Activated T-cell treated with anti-CD3 and anti-CD28 coated beads, Interleukin-2, amount 50 U/mL, for 24 hours (primary cell): ENCODE results near the gene SLC44A5.
"Not testable (repeated sequence)": the region's sequence is repeated elsewhere in the genome, so short reads cannot be mapped to it uniquely, and the experiment has no call there.

Experiments
- DNase-seq: peaks from one replicate; pipeline ENCODE4 v3.0.0-alpha.2; 2020
- H3K27ac Mint-ChIP-seq: 2 replicates; pipeline ENCODE4 v1.8.0; 2020; ENCODE audit warnings: mild to moderate bottlenecking, mixed read lengths
- H3K27me3 Mint-ChIP-seq: 2 replicates; pipeline ENCODE4 v1.8.0; 2020; ENCODE audit warnings: mixed read lengths
- H3K36me3 Mint-ChIP-seq: 2 replicates; pipeline ENCODE4 v1.8.0; 2020; ENCODE audit warnings: low read depth, mixed read lengths
- H3K4me1 Mint-ChIP-seq: 2 replicates; pipeline ENCODE4 v1.8.0; 2020; ENCODE audit warnings: low read depth, mixed read lengths
- H3K4me3 Mint-ChIP-seq: 2 replicates; pipeline ENCODE4 v1.8.0; 2020; ENCODE audit warnings: mild to moderate bottlenecking, moderate library complexity, mixed read lengths
- H3K9me3 Mint-ChIP-seq: 2 replicates; pipeline ENCODE4 v1.8.0; 2020; ENCODE audit warnings: mixed read lengths

The SLC44A5 gene

DNA sequence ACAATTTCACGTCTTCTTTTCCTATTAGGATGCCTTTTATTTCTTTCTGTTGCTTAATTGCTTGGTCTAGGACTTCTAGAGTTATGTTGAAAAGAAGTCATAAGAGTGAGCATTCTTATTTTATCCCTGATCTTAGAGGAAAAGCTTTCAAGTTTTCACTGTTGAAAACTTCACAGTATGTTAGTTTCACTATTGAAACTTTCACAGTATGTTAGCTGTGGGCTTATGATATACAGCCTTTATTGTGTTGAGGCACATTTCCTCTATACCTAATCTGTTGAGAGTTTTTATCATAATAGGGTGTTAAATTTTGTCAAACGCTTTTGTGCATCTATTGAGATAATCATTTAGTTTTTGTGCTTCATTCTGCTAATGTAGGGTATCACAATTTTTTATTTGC is 249.7 kb downstream of the SLC44A5 start:
- Mint-ChIP-seq H3K27me3 (no peaks in the 10 kb centered on the region), H3K4me3 (no peak overlapping the region), H3K36me3 (no peaks in the 10 kb centered on the region), H3K27ac (no peak overlapping the region), H3K9me3 (peaks cover 5% of the 10 kb centered on the region), H3K4me1 (no peaks in the 10 kb centered on the region)
- DNase-seq, result no peak

DNA sequence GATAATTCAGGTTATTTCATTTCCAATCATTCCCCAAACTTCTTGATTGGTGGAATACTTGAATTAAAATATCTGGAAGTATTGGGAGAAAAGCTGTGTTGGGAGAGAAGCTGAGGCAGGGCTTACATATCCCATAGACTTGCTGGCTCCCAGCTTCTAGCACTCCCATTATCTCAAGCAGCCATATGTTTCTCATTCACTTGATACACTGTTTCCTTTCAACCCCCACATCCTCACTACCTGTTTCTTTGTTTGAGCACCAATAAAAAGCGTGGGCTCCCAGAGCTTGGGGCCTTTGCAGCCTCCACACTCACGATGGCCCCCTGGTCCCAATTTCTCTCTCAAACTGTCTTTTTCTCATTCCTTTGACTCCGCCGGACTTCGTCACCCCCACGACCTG is 256.6 kb downstream of the SLC44A5 start:
- H3K4me3 Mint-ChIP-seq, H3K4me1 Mint-ChIP-seq, DNase-seq, H3K36me3 Mint-ChIP-seq, H3K9me3 Mint-ChIP-seq, H3K27me3 Mint-ChIP-seq, H3K27ac Mint-ChIP-seq: not testable (repeated sequence)

DNA sequence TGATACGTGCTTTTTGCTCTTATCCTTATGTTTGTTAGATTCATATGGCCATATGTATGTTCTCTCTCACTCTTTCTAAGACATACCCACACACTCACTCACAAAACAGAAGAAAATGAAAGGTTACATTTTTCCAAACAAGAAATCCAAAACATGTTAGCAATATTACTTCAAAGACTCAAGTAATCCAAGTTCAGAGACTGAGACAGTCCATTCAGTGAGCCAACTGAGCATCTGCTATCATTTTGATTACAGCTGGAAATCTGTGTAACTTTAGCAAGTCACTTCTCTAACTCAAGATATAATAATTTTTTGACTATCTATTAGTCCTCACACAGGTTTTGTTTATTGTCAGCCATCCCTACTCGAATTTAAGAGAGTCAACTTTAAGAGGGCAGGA is 257.9 kb downstream of the SLC44A5 start:
- Mint-ChIP-seq H3K9me3 (no peaks in the 10 kb centered on the region), H3K4me1 (no peaks in the 10 kb centered on the region), H3K27me3 (no peaks in the 10 kb centered on the region), H3K36me3 (no peaks in the 10 kb centered on the region), H3K27ac (no peak overlapping the region), H3K4me3 (no peak overlapping the region)
- DNase-seq, result no peak

DNA sequence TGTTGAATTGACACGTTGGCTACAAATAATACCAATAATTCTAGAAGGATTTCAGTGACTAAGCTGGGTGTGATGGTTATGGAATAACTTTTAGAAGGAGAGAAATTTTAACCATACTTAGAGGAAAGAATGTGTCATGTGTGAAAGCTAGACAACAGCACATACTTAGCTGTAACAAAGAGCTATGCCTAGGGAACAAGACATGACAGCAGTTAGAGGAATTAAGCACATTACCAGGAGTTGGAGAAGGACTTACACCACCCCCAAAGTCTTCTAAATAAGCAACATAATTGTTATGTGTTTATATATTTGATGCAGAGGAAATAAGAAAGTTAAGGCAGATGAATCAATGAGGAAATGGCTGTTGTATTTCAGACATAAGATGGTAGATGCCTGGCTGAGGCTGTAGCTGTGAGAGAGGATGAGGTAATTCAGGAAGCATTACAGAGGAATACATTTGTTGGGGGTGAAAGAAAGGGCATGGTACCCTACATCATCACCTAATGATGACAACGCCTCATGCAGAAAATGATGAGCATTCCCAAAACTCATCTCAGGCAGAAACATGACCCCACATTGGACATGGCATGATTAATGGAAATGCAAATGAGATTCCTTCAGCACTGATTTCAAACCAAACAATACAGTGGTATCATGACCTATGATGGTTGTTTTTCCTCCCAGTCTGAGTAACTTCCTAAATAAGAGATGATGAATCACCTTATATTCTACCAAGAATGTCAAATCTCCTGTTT is 265.2 kb downstream of the SLC44A5 start:
- Mint-ChIP-seq H3K27me3 (no peaks in the 10 kb centered on the region), H3K4me3 (no peak overlapping the region), H3K4me1 (no peaks in the 10 kb centered on the region), H3K36me3 (no peaks in the 10 kb centered on the region), H3K27ac (no peak overlapping the region), H3K9me3 (no peaks in the 10 kb centered on the region)
- no peak for DNase-seq

DNA sequence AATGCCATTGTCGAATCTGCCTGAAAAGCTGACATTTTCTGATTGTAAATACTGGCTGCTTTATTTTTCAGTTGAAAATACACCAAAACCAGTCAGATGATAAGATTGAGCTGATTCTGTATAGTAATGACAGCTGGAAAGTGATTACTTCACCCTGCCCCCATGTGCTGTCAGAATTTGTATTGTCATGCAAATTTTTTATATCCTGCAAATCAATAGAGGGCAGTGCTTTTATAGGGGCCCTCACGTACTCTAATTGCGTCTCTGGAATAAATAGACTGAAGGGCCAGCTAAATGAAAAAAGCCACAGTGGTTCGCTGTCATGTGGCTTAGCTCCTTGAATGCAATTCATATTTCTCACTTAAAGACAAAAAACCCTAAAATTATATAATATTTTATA is 268.1 kb downstream of the SLC44A5 start:
- Mint-ChIP-seq H3K4me1 (no peaks in the 10 kb centered on the region), H3K4me3 (no peak overlapping the region), H3K36me3 (no peaks in the 10 kb centered on the region), H3K27ac (no peak overlapping the region), H3K9me3 (no peaks in the 10 kb centered on the region), H3K27me3 (no peaks in the 10 kb centered on the region)
- DNase-seq, result no peak

DNA sequence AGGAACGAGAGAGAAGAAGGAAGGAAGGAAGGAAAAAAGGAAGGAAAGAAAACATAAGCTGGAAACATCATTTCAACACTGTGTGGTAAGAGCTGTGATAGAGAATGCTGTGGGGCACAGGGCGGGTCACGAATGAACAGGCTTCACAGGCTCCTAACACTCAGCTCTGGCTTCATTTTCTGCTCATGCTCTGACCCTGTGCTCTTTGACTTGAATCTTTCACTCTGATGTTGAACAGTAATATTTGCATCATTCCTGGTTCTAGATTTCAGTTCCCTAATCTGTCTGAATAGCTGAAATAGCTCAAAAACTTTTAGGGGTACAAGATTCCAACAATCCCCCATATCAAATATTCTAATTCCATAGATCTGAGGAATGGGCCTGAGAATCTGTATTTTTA is 269.4 kb downstream of the SLC44A5 start:
- no peak for DNase-seq
- Mint-ChIP-seq H3K36me3 (no peaks in the 10 kb centered on the region), H3K9me3 (no peaks in the 10 kb centered on the region), H3K4me3 (no peak overlapping the region), H3K27ac (no peak overlapping the region), H3K27me3 (no peaks in the 10 kb centered on the region), H3K4me1 (no peaks in the 10 kb centered on the region)

DNA sequence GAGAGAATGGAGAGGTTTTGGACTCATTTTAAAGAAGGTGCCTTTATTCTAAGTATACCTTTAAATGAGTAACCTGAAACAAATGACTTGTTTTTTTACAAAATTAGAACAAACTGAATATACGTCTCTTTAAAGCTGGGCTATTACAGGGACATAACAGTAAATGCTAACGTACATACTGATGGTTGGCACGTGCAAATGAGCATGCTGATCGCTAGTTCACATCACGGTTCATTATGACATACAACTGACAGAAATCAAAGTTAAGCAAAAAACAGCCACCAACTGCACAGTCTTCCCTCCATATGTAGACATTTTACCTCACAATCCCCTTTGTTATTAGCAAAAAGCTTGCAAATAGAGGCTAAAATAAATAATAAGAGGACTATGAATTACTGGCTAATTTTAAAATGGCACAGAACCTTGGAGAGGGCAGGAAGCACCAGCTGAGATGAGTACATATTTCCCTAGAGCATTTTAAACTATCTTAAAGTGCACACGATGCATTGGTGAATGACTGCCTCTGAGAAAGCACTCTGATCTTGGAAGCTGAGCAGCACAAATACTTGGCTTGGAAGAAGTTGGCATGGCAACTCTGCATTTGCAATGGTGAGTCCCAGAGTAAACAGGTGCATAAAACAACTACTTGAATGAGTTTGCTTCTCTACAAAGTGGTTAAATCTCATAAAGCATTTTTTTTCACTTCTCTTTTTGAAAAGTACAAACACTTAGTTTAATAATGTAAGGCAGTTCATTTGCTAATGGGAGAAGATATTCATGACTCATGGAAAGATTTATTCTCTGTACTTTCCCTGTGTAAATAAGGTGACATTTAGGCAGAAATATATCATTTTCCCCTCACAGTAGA is 272.1 kb downstream of the SLC44A5 start:
- H3K36me3 Mint-ChIP-seq, result no peaks in the 10 kb centered on the region
- H3K27ac Mint-ChIP-seq, result no peak overlapping the region
- no peaks in the 10 kb centered on the region for H3K27me3 Mint-ChIP-seq
- H3K9me3 Mint-ChIP-seq, result no peaks in the 10 kb centered on the region
- no peak overlapping the region for H3K4me3 Mint-ChIP-seq
- no peak for DNase-seq
- H3K4me1 Mint-ChIP-seq, result no peaks in the 10 kb centered on the region

DNA sequence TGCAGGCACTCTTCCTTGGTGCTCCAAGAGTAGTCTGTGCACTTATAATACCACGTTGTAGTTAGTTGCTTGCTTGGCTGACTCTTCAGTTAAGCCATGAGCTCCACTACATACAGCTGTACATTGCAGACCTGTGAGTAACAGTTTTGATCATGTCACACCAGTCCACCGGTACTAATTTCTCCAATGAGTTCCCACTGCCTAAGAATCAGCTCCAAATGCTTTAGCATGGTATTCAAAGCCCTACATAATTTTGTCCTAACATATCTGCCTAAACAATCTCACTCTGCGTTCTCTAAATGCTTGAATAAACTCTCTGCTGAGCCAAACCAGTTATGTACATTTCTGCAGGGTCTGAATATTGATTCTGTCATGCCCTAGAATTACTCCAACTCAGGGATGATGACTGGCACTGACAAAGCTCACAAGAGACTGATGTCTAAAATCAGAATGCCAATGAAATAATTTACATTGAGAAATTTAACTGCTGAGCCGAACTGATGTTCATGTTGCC is 276.0 kb downstream of the SLC44A5 start:
- no peak for DNase-seq
- Mint-ChIP-seq H3K4me1 (no peaks in the 10 kb centered on the region), H3K27ac (no peak overlapping the region), H3K36me3 (no peaks in the 10 kb centered on the region), H3K4me3 (no peak overlapping the region), H3K27me3 (no peaks in the 10 kb centered on the region), H3K9me3 (no peaks in the 10 kb centered on the region)

DNA sequence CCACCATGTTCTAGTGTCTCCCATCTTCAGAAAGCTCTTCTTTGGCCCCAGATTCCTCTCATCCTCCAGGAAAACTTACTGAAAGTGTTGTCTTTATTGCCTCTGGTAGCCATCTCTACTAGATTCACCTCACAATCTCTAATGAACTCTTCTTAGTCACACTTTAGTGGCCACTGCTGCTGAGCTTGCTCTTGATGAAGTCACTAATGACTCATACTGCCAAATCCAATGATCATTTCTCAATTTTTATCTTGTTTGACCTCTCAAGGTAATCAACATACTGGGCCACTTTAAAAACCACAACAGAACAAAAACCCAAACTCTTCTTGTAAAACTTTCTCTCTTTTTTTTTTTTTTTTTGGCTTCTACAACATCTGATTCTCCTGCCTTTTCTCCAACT is 280.3 kb downstream of the SLC44A5 start:
- no peak for DNase-seq
- Mint-ChIP-seq H3K36me3 (no peaks in the 10 kb centered on the region), H3K27me3 (no peaks in the 10 kb centered on the region), H3K4me3 (no peak overlapping the region), H3K27ac (no peak overlapping the region), H3K4me1 (no peaks in the 10 kb centered on the region), H3K9me3 (no peaks in the 10 kb centered on the region)

DNA sequence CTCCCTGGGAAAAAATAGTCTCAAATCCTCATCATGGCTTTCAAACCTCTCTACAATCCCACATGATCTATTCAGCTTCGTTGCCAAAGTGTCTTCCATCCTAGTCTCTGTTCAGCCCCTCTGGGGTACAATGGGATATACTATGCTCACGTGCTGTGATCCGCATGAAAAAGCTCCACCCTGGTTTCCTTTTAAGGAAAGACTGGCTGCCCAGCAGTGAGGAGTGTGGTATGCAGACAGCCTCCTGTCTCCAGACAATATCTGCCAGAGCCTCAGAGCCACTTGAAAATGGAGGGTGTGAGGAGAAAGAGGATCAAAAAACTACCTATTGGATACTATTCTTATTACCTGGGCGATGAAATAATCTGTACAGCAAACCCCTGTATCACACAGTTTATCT is 282.2 kb downstream of the SLC44A5 start:
- no peaks in the 10 kb centered on the region for H3K36me3 Mint-ChIP-seq
- H3K4me3 Mint-ChIP-seq, result no peak overlapping the region
- H3K4me1 Mint-ChIP-seq, result no peaks in the 10 kb centered on the region

DNA sequence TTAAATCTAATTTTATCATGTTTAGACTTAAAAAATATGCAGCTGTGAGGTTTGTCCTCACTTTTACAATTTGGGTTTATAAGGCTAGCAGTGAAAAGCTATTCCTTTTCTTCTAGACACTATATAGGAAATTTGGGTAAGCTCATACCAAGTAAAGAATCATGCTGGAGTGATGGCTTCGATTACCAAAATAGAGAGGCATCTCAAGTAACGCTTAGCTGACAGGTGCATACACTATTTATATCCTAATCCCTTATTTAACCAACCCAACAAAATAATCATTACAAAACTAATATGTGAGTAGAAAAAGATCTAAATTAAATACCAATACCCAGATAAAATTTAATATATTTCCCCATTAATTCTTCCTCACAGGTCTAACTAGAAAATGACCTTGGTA is 283.5 kb downstream of the SLC44A5 start:
- no peak for DNase-seq
- no peak overlapping the region for H3K4me3 Mint-ChIP-seq
- H3K27ac Mint-ChIP-seq, result no peak overlapping the region
- no peaks in the 10 kb centered on the region for H3K4me1 Mint-ChIP-seq
- H3K27me3 Mint-ChIP-seq, result no peaks in the 10 kb centered on the region
- no peaks in the 10 kb centered on the region for H3K36me3 Mint-ChIP-seq
- no peaks in the 10 kb centered on the region for H3K9me3 Mint-ChIP-seq

More for the DNA sequence above, 282.2 kb downstream of the SLC44A5 start:
- Mint-ChIP-seq H3K27ac (no peak overlapping the region), H3K27me3 (no peaks in the 10 kb centered on the region), H3K9me3 (no peaks in the 10 kb centered on the region)
- DNase-seq, result no peak

DNA sequence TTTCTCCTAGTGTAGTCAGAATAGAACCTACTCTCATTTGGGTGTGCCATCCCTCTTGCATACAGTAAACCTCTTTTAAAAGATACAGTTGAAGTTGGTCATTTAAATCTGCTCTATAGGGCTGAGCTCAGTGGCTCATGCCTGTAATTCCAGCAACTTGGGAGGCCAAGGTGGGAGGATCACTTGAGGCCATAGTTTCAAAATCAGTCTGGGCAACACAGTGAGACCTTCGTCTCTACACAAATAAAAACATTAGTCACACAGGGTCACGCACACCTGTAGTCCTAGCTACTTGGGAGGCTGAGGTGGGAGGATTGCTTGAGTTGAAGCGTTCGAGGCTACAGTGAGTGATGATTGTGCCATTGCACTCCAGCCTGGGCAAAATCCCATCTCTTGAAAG is 292.9 kb downstream of the SLC44A5 start:
- Mint-ChIP-seq H3K27ac (no peak overlapping the region), H3K4me1 (no peaks in the 10 kb centered on the region), H3K9me3 (peaks cover 4% of the 10 kb centered on the region), H3K27me3 (no peaks in the 10 kb centered on the region), H3K4me3 (no peak overlapping the region), H3K36me3 (no peaks in the 10 kb centered on the region)
- no peak for DNase-seq

DNA sequence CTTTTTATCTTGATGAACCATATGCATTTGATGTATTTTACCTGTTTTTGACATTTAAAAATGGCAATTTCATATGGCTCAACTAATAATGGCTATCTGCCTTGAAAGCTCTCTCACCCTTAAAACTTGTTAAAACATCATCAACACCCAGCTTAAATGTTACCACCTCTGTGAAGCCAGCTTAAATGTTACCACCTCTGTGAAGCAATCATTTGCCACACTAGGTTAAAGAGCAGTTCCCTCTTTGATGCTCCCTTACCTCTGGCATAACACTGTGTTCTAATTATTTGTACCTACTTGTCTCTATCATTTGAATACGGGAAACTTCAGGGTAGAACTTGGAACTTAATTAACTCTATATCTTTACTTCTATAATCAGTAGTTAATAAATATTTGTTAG is 294.7 kb downstream of the SLC44A5 start:
- Mint-ChIP-seq H3K9me3 (peaks cover 2% of the 10 kb centered on the region), H3K36me3 (no peaks in the 10 kb centered on the region), H3K27ac (no peak overlapping the region), H3K4me1 (no peaks in the 10 kb centered on the region), H3K4me3 (no peak overlapping the region), H3K27me3 (no peaks in the 10 kb centered on the region)
- no peak for DNase-seq

DNA sequence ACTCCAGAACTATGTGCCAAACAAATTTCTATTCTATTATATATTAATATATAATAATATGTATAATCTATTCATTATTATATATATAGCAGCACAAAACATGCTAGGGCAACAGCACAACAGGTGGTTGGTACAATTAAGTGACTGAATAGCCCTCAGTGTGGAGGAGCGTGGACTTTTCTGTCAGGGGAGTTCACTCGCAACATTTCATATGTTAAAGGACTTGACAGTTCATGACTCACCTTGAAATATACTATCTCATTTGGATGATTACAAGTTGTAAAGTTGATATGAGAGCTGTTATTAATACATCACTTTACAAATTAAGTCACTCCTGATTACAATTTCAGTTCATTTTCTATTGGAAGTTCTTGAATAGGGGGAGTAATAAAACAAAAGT is 298.3 kb downstream of the SLC44A5 start:
- H3K9me3 Mint-ChIP-seq, result no peaks in the 10 kb centered on the region
- H3K36me3 Mint-ChIP-seq, result no peaks in the 10 kb centered on the region
- H3K27me3 Mint-ChIP-seq, result no peaks in the 10 kb centered on the region
- no peak overlapping the region for H3K27ac Mint-ChIP-seq
- no peak for DNase-seq
- H3K4me3 Mint-ChIP-seq, result no peak overlapping the region
- no peaks in the 10 kb centered on the region for H3K4me1 Mint-ChIP-seq

DNA sequence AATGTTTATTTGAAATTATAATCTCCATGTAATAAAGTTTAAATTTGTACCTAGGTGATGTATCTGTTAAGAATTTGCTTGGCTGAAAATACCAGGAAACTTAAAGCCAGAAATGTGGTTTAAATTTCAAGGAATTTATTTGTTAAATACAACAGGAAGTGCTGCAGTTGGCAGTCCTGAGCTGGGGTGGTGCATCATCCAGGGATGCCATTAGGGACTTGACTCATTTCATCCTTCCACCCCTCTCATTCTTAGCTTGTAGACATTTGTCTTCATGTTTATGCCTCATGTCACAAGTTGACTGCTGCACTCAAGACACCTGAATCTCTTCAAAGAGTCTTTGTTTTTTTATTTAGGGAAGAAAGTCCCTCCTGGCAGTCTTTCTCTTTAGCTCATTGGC is 300.8 kb downstream of the SLC44A5 start:
- Mint-ChIP-seq H3K9me3 (no peaks in the 10 kb centered on the region), H3K36me3 (no peaks in the 10 kb centered on the region), H3K4me3 (no peak overlapping the region), H3K27ac (no peak overlapping the region), H3K4me1 (no peaks in the 10 kb centered on the region), H3K27me3 (no peaks in the 10 kb centered on the region)
- no peak for DNase-seq
